HCT116 (cell line): ENCODE data around the gene TNFRSF9. TPM values are rescaled to one million over a fixed set of nuclear protein-coding genes. Genes with fewer than 3 reads are reported as not detected.

Source experiments
- ATAC-seq: fragments of 200-7000 bp; cut with Tn5 transposase; 2 replicates; pipeline ENCODE4 v1.9.1; 2020; ENCODE audit warnings: mild to moderate bottlenecking, moderate library complexity
- BruUV-seq: library from RNA; stranded (reverse); fragments of 400-500 nt; replicated peaks from 2 replicates; lab custom pipeline; 2021; lab: Mats Ljungman, UMichigan
- CTCF ChIA-PET: fragments of 300-600 bp; sonication (Branson Sonifier 250); formaldehyde crosslinking; loops from one replicate; lab custom pipeline; 2021; ENCODE audit warnings: antibody characterized with exemption; lab: Charles Lee
- POLR2A ChIA-PET: fragments of 300-600, 350-600 bp; sonication (Branson Sonifier 250); formaldehyde crosslinking; loops from one replicate; lab custom pipeline; 2021; ENCODE audit warnings: antibody characterized with exemption; lab: Charles Lee
- RAD21 ChIA-PET, 2 experiments: fragments of 300-600 bp; sonication (Branson Sonifier 250); formaldehyde crosslinking; loops; one replicate each; lab custom pipeline; 2023; ENCODE audit warnings: low total read pairs in 2 of 2; ENCODE audit not compliant: uncharacterized antibody in 2 of 2, unreplicated experiment in 2 of 2, low non-redundant PET in 1 of 2; lab: Charles Lee
- DNase-seq: peaks from one replicate; pipeline ENCODE4 v3.0.0-alpha.2; 2010; ENCODE audit warnings: low read depth, low spot score
- H2AFZ ChIP-seq: fragments of 200-600 bp; shearing (Covaris generic), sonication (generic); 2 replicates; pipeline ENCODE4 v1.6.1; 2017; ENCODE audit warnings: low read depth, mixed run types, mixed read lengths, antibody characterized with exemption, low read length; ENCODE audit not compliant: poor library complexity, severe bottlenecking
- H3K27ac ChIP-seq: 2 replicates; pipeline ENCODE4 v1.5.1; 2012; ENCODE audit warnings: low read depth, low read length
- H3K27me3 ChIP-seq: fragments of 200-600 bp; sonication (generic); 2 replicates; pipeline ENCODE4 v1.6.1; 2016; ENCODE audit warnings: mixed run types, low read length, mixed read lengths; ENCODE audit not compliant: insufficient read depth
- H3K36me3 ChIP-seq, 2 experiments: fragments of 200-500 bp in 1 of 2; fragments of 200-600 bp in 1 of 2; sonication (Bioruptor generic) in 1 of 2; sonication (generic) in 1 of 2; 2 replicates each; pipeline versions ENCODE4 v1.5.1 to v1.6.1; 2014 to 2016; ENCODE audit warnings: low read length in 2 of 2, inconsistent platforms in 1 of 2, mixed read lengths in 1 of 2, mixed run types in 1 of 2; ENCODE audit not compliant: insufficient read depth in 2 of 2, control insufficient read depth in 1 of 2
- H3K4me1 ChIP-seq, 2 experiments: fragments of 200-600 bp in 1 of 2; sonication (generic) in 1 of 2; 2 replicates each; pipeline versions ENCODE4 v1.5.1 to v1.6.1; 2012 to 2017; ENCODE audit warnings: low read length in 2 of 2, inconsistent platforms in 1 of 2, mild to moderate bottlenecking in 1 of 2, mixed read lengths in 1 of 2, mixed run types in 1 of 2, moderate library complexity in 1 of 2; ENCODE audit not compliant: insufficient read depth in 2 of 2, control insufficient read depth in 1 of 2
- H3K4me2 ChIP-seq: fragments of 200-600 bp; sonication (generic); 2 replicates; pipeline ENCODE4 v1.6.1; 2017; ENCODE audit warnings: mixed run types, low read length, mixed read lengths
- H3K4me3 ChIP-seq, 2 experiments: fragments of 200-600 bp in 1 of 2; sonication (generic) in 1 of 2; replicated peaks in 1 of 2; 2 replicates each; pipeline ENCODE4 v1.5.1; 2011 to 2016; ENCODE audit warnings: low read length in 2 of 2, control low read depth in 1 of 2, low read depth in 1 of 2, mild to moderate bottlenecking in 1 of 2, mixed read lengths in 1 of 2, mixed run types in 1 of 2
- H3K79me2 ChIP-seq: fragments of 200-600 bp; sonication (generic); 2 replicates; pipeline ENCODE4 v1.6.1; 2017; ENCODE audit warnings: mild to moderate bottlenecking, mixed run types, low read length, moderate library complexity, mixed read lengths; ENCODE audit not compliant: insufficient read depth
- H3K9ac ChIP-seq: fragments of 200-600 bp; sonication (generic); 2 replicates; pipeline ENCODE4 v1.6.1; 2016; ENCODE audit warnings: low read length, mixed read lengths
- H3K9me2 ChIP-seq: fragments of 200-600 bp; sonication (generic), shearing (Covaris generic); 2 replicates; pipeline ENCODE4 v1.6.1; 2017; ENCODE audit warnings: mixed run types, mild to moderate bottlenecking, moderate library complexity; ENCODE audit not compliant: insufficient read depth
- H3K9me3 ChIP-seq, 2 experiments: fragments of 200-500 bp in 1 of 2; fragments of 200-600 bp in 1 of 2; sonication (Bioruptor generic) in 1 of 2; sonication (generic) in 1 of 2; 2 replicates each; pipeline ENCODE4 v1.6.1; 2014 to 2017; ENCODE audit warnings: low read length in 2 of 2, mixed read lengths in 2 of 2, inconsistent platforms in 1 of 2, low read depth in 1 of 2, mild to moderate bottlenecking in 1 of 2, mixed run types in 1 of 2, moderate library complexity in 1 of 2; ENCODE audit not compliant: control insufficient read depth in 1 of 2, insufficient read depth in 1 of 2
- H4K20me1 ChIP-seq: fragments of 200-600 bp; sonication (generic), shearing (Covaris generic); 2 replicates; pipeline ENCODE4 v1.6.1; 2017; ENCODE audit warnings: mixed run types, mild to moderate bottlenecking, moderate library complexity; ENCODE audit not compliant: insufficient read depth
- ATF3 ChIP-seq: IDR thresholded peaks from 2 replicates; pipeline ENCODE4 v1.6.1; 2012
- CBX3 ChIP-seq: IDR thresholded peaks from 2 replicates; pipeline ENCODE4 v1.6.1; 2012; ENCODE audit warnings: low read depth
- CEBPB ChIP-seq: IDR thresholded peaks from 2 replicates; pipeline ENCODE4 v1.6.1; 2012; ENCODE audit warnings: low read depth
- CTCF ChIP-seq, 3 experiments: fragments of 200-600 bp in 1 of 3; sonication (generic) in 1 of 3; IDR thresholded peaks in 2 of 3; conservative IDR thresholded peaks in 1 of 3; 2 replicates each; pipeline ENCODE4 v1.5.1; 2012 to 2017; ENCODE audit warnings: low read depth in 2 of 3, low read length in 2 of 3, antibody characterized with exemption in 1 of 3, borderline replicate concordance in 1 of 3, control low read depth in 1 of 3, mild to moderate bottlenecking in 1 of 3, mixed read lengths in 1 of 3, mixed run types in 1 of 3, moderate library complexity in 1 of 3; ENCODE audit not compliant: insufficient read depth in 1 of 3
- EGR1 ChIP-seq: IDR thresholded peaks from 2 replicates; pipeline ENCODE4 v1.6.1; 2012; ENCODE audit warnings: low read depth
- ELF1 ChIP-seq: IDR thresholded peaks from 2 replicates; pipeline ENCODE4 v1.6.1; 2012; ENCODE audit warnings: low read depth, borderline replicate concordance
- EZH2 ChIP-seq: fragments of 200-600 bp; sonication (generic); IDR thresholded peaks from 2 replicates; pipeline ENCODE4 v1.6.1; 2017; ENCODE audit warnings: antibody characterized with exemption, mixed run types
- EZH2phosphoT487 ChIP-seq: fragments of 200-600 bp; IDR thresholded peaks from 2 replicates; pipeline ENCODE4 v1.6.1; 2018; ENCODE audit warnings: antibody characterized with exemption, borderline replicate concordance
- FOSL1 ChIP-seq: IDR thresholded peaks from 2 replicates; pipeline ENCODE4 v1.6.1; 2012; ENCODE audit warnings: low read depth
- JUND ChIP-seq: IDR thresholded peaks from 2 replicates; pipeline ENCODE4 v1.6.1; 2012
- MAX ChIP-seq: IDR thresholded peaks from 2 replicates; pipeline ENCODE4 v1.6.1; 2012
- POLR2A ChIP-seq: IDR thresholded peaks from 2 replicates; pipeline ENCODE4 v1.7.0; 2011; ENCODE audit warnings: borderline replicate concordance; ENCODE audit not compliant: insufficient read depth, insufficient read length; ENCODE audit errors: extremely low read depth
- POLR2AphosphoS5 ChIP-seq: IDR thresholded peaks from 2 replicates; pipeline ENCODE4 v1.6.1; 2011; ENCODE audit warnings: mild to moderate bottlenecking, low read depth, low read length, moderate library complexity
- RAD21 ChIP-seq: IDR thresholded peaks from 2 replicates; pipeline ENCODE4 v1.6.1; 2012; ENCODE audit warnings: low read depth, mild to moderate bottlenecking
- SIN3A ChIP-seq: IDR thresholded peaks from 2 replicates; pipeline ENCODE4 v1.6.1; 2012; ENCODE audit warnings: low read depth
- SRF ChIP-seq: IDR thresholded peaks from 2 replicates; pipeline ENCODE4 v1.6.1; 2012; ENCODE audit warnings: low read depth
- YY1 ChIP-seq: IDR thresholded peaks from 2 replicates; pipeline ENCODE4 v1.6.1; 2011; ENCODE audit warnings: low read length, low read depth, moderate library complexity, mild to moderate bottlenecking; ENCODE audit not compliant: insufficient replicate concordance; ENCODE audit errors: extremely low read depth
- ZBTB33 ChIP-seq: IDR thresholded peaks from 2 replicates; pipeline ENCODE4 v1.6.1; 2011; ENCODE audit warnings: mild to moderate bottlenecking, low read length, moderate library complexity; ENCODE audit not compliant: insufficient replicate concordance; ENCODE audit errors: extremely low read depth
- ZFX ChIP-seq: fragments of 450-650 bp; IDR thresholded peaks from 2 replicates; pipeline ENCODE4 v1.6.1; 2017
- intact Hi-C: fragments of 100-400 bp; cut with micrococcal nuclease; formaldehyde crosslinking; loops from 2 replicates; pipeline ENCODE4 v1.10.0; 2022
- total RNA-seq: library from RNA; stranded (reverse); gene quantifications from one replicate; pipeline ENCODE4 v1.2.1, GENCODE V29; 2021; ENCODE audit not compliant: unreplicated experiment

TNFRSF9 gene
- total RNA-seq, 1 experiment from 2014 or later = 0.20 TPM

- Histone ChIP-seq H3K36me3 (no peaks in the 10 kb centered on the region), H3K9ac (no peak overlapping the region), H3K4me1 (peaks cover 6 to 21% of the 10 kb centered on the region in 2 experiments), H4K20me1 (no peaks in the 10 kb centered on the region), H2AFZ (no peak overlapping the region), H3K4me3 (no peak overlapping the region), H3K79me2 (no peaks in the 10 kb centered on the region), H3K9me3 (no peaks in the 10 kb centered on the region), H3K4me2 (peak overlapping the region; percentile 38; the same call in 1 of the 2 replicates)
- intact Hi-C loops = no loop called here
- RAD21 ChIA-PET = no interaction called here
- peak; percentile 99 for ATAC-seq
- TF ChIP-seq FOSL1 (no peak), SIN3A (no peak), SRF (no peak), JUND (no peak), POLR2A (no peak), EZH2phosphoT487 (no peak), RAD21 (no peak), YY1 (no peak), ZBTB33 (no peak), ATF3 (no peak), EZH2 (no peak), MAX (no peak), CBX3 (no peak), CTCF (IDR thresholded peaks at IDR 0.05 in 2 of 3, conservative IDR thresholded peaks at IDR 0.05 in 1 of 3; ENCODE audit: borderline replicate concordance in 1 of 3, insufficient read depth in 1 of 3, low read depth in 2 of 3, low read length in 2 of 3) (no peak), ZFX (no peak), EGR1 (no peak), ELF1 (no peak), CEBPB (no peak), POLR2AphosphoS5 (no peak)
- TF ChIP-seq, all 23 proteins: peak for 0
- H3K9me2 ChIP-seq = no peaks in the 10 kb centered on the region
- ChIA-PET POLR2A (no interaction called here), CTCF (no interaction called here)
- no TSS peak for BruUV-seq
- no peaks in the 10 kb centered on the region for H3K27me3 ChIP-seq
- peak; percentile 63 for DNase-seq
- H3K27ac ChIP-seq = no peak overlapping the region
These were observed 54.9 kb downstream of the TNFRSF9 start for GRCh38 chr1:7885513-7886404.
